HCEC 1CT (cell line): ENCODE measurements around the gene EPHB1.
"Not testable (repeated sequence)": the region's sequence is repeated elsewhere in the genome, so short reads cannot be mapped to it uniquely, and the experiment has no call there.

Experiments used
- DNase-seq: peaks from one replicate; pipeline ENCODE4 v3.0.0-alpha.2; 2017

Gene EPHB1

GRCh38 chr3:135178566-135178965 is 383.5 kb downstream of the EPHB1 start:
- no peak for DNase-seq

GRCh38 chr3:135181408-135181807 is 386.3 kb downstream of the EPHB1 start:
- no peak for DNase-seq

- no peak for DNase-seq
These were observed 387.4 kb downstream of the EPHB1 start for GRCh38 chr3:135182364-135182998.

- DNase-seq = no peak
These were observed 395.6 kb downstream of the EPHB1 start for GRCh38 chr3:135190658-135191057.

GRCh38 chr3:135191708-135192107 is 396.6 kb downstream of the EPHB1 start:
- no peak for DNase-seq

GRCh38 chr3:135192929-135193328 is 397.9 kb downstream of the EPHB1 start:
- DNase-seq = no peak

- DNase-seq = no peak
These were observed 402.2 kb downstream of the EPHB1 start for GRCh38 chr3:135197246-135197645.

GRCh38 chr3:135197856-135198255 is 402.8 kb downstream of the EPHB1 start:
- no peak for DNase-seq

GRCh38 chr3:135199137-135199536 is 404.1 kb downstream of the EPHB1 start:
- no peak for DNase-seq

GRCh38 chr3:135203026-135203425 is 408.0 kb downstream of the EPHB1 start:
- no peak for DNase-seq

GRCh38 chr3:135213213-135213612 is 418.2 kb downstream of the EPHB1 start:
- no peak for DNase-seq

GRCh38 chr3:135213822-135214221 is 418.8 kb downstream of the EPHB1 start:
- no peak for DNase-seq

- no peak for DNase-seq
These were observed 419.3 kb downstream of the EPHB1 start for GRCh38 chr3:135214400-135214799.

- DNase-seq = no peak
These were observed 420.5 kb downstream of the EPHB1 start for GRCh38 chr3:135215516-135215915.

GRCh38 chr3:135216659-135217058 is 421.6 kb downstream of the EPHB1 start:
- DNase-seq = no peak

- no peak for DNase-seq
These were observed 422.7 kb downstream of the EPHB1 start for GRCh38 chr3:135217730-135218129.

GRCh38 chr3:135218304-135218703 is 423.2 kb downstream of the EPHB1 start:
- DNase-seq = no peak

GRCh38 chr3:135218782-135219181 is 423.7 kb downstream of the EPHB1 start:
- no peak for DNase-seq

GRCh38 chr3:135224815-135225362 is 429.8 kb downstream of the EPHB1 start:
- DNase-seq = no peak

GRCh38 chr3:135226057-135226456 is 431.0 kb downstream of the EPHB1 start:
- no peak for DNase-seq

- no peak for DNase-seq
These were observed 433.1 kb downstream of the EPHB1 start for GRCh38 chr3:135228201-135228600.

GRCh38 chr3:135229018-135229495 is 434.0 kb downstream of the EPHB1 start:
- DNase-seq = no peak

GRCh38 chr3:135231737-135232136 is 436.7 kb downstream of the EPHB1 start:
- DNase-seq = no peak

GRCh38 chr3:135232226-135232625 is 437.2 kb downstream of the EPHB1 start:
- DNase-seq = no peak

- DNase-seq = not testable (repeated sequence)
These were observed 438.4 kb downstream of the EPHB1 start for GRCh38 chr3:135233476-135233875.
